Activated T-helper 17 cell treated with anti-CD3 and anti-CD28 coated beads, Interleukin-2, amount 50 U/mL, for 72 hours (primary cell): ENCODE measurements around the gene PPP1R2. TPM values are rescaled to one million over a fixed set of nuclear protein-coding genes. Genes with fewer than 3 reads are reported as not detected.

Experiments used
- ATAC-seq: fragments of 150-1000 bp; cut with Tn5 transposase; replicated peaks from 2 replicates; pipeline ENCODE4 v1.10.0; 2021; ENCODE audit warnings: mild to moderate bottlenecking, moderate library complexity
- H3K27ac Mint-ChIP-seq: one replicate; pipeline ENCODE4 v1.8.0; 2022; ENCODE audit warnings: mixed read lengths
- H3K27me3 Mint-ChIP-seq: one replicate; pipeline ENCODE4 v1.8.0; 2022; ENCODE audit warnings: mixed read lengths
- H3K36me3 Mint-ChIP-seq: one replicate; pipeline ENCODE4 v1.8.0; 2022; ENCODE audit warnings: low read depth, mild to moderate bottlenecking, mixed read lengths
- H3K4me1 Mint-ChIP-seq: one replicate; pipeline ENCODE4 v1.8.0; 2022; ENCODE audit warnings: mixed read lengths
- H3K4me3 Mint-ChIP-seq: one replicate; pipeline ENCODE4 v1.8.0; 2022; ENCODE audit warnings: mild to moderate bottlenecking, mixed read lengths
- H3K9me3 Mint-ChIP-seq: one replicate; pipeline ENCODE4 v1.8.0; 2022; ENCODE audit warnings: mixed read lengths
- total RNA-seq, 2 donors: library from RNA; stranded (reverse); gene quantifications; one replicate each; pipeline ENCODE4 v1.2.3, GENCODE V29; 2022

Gene PPP1R2
- total RNA-seq, 2 donors from 2014 or later = 78.1 to 101 TPM

GRCh38 chr3:195574497-195575304 lies 31.6 kb upstream of the PPP1R2 start:
- Mint-ChIP-seq H3K4me3 (no peak overlapping the region), H3K4me1 (no peaks in the 10 kb centered on the region), H3K9me3 (no peaks in the 10 kb centered on the region), H3K27me3 (no peaks in the 10 kb centered on the region), H3K36me3 (no peaks in the 10 kb centered on the region), H3K27ac (no peak overlapping the region)
- no peak for ATAC-seq

GRCh38 chr3:195573611-195574496 lies 30.7 kb upstream of the PPP1R2 start:
- no peak overlapping the region for H3K27ac Mint-ChIP-seq
- no peaks in the 10 kb centered on the region for H3K9me3 Mint-ChIP-seq
- no peaks in the 10 kb centered on the region for H3K27me3 Mint-ChIP-seq
- no peaks in the 10 kb centered on the region for H3K4me1 Mint-ChIP-seq
- no peak for ATAC-seq
- no peak overlapping the region for H3K4me3 Mint-ChIP-seq
- no peaks in the 10 kb centered on the region for H3K36me3 Mint-ChIP-seq

- Mint-ChIP-seq H3K36me3 (no peaks in the 10 kb centered on the region), H3K9me3 (no peaks in the 10 kb centered on the region), H3K4me1 (no peaks in the 10 kb centered on the region), H3K4me3 (no peak overlapping the region), H3K27me3 (no peaks in the 10 kb centered on the region), H3K27ac (no peak overlapping the region)
- ATAC-seq = no peak
Observed at GRCh38 chr3:195571361-195571760, 28.2 kb upstream of the PPP1R2 start.

- H3K4me1 Mint-ChIP-seq = no peaks in the 10 kb centered on the region
- ATAC-seq = no peak
- H3K9me3 Mint-ChIP-seq = no peaks in the 10 kb centered on the region
- H3K27me3 Mint-ChIP-seq = no peaks in the 10 kb centered on the region
- H3K36me3 Mint-ChIP-seq = no peaks in the 10 kb centered on the region
- H3K27ac Mint-ChIP-seq = no peak overlapping the region
- H3K4me3 Mint-ChIP-seq = no peak overlapping the region
Observed at GRCh38 chr3:195570912-195571311, 27.8 kb upstream of the PPP1R2 start.

- ATAC-seq = no peak
- no peaks in the 10 kb centered on the region for H3K9me3 Mint-ChIP-seq
- no peaks in the 10 kb centered on the region for H3K36me3 Mint-ChIP-seq
- H3K27ac Mint-ChIP-seq = no peak overlapping the region
- H3K27me3 Mint-ChIP-seq = no peaks in the 10 kb centered on the region
- H3K4me3 Mint-ChIP-seq = no peak overlapping the region
- no peaks in the 10 kb centered on the region for H3K4me1 Mint-ChIP-seq
Observed at GRCh38 chr3:195570344-195570743, 27.2 kb upstream of the PPP1R2 start.

- H3K4me3 Mint-ChIP-seq = no peak overlapping the region
- ATAC-seq = no peak
- no peaks in the 10 kb centered on the region for H3K36me3 Mint-ChIP-seq
- H3K4me1 Mint-ChIP-seq = no peaks in the 10 kb centered on the region
- H3K27me3 Mint-ChIP-seq = no peaks in the 10 kb centered on the region
- H3K9me3 Mint-ChIP-seq = no peaks in the 10 kb centered on the region
- no peak overlapping the region for H3K27ac Mint-ChIP-seq
Observed at GRCh38 chr3:195568630-195569029, 25.5 kb upstream of the PPP1R2 start.

GRCh38 chr3:195566797-195567196 lies 23.7 kb upstream of the PPP1R2 start:
- no peak for ATAC-seq
- H3K9me3 Mint-ChIP-seq = no peaks in the 10 kb centered on the region
- no peaks in the 10 kb centered on the region for H3K36me3 Mint-ChIP-seq
- H3K4me1 Mint-ChIP-seq = no peaks in the 10 kb centered on the region
- H3K4me3 Mint-ChIP-seq = no peak overlapping the region
- H3K27me3 Mint-ChIP-seq = no peaks in the 10 kb centered on the region
- no peak overlapping the region for H3K27ac Mint-ChIP-seq

- no peak overlapping the region for H3K4me3 Mint-ChIP-seq
- ATAC-seq = no peak
Observed at GRCh38 chr3:195565716-195566115, 22.6 kb upstream of the PPP1R2 start.

GRCh38 chr3:195563317-195563716 lies 20.2 kb upstream of the PPP1R2 start:
- Mint-ChIP-seq H3K27ac (no peak overlapping the region), H3K36me3 (no peaks in the 10 kb centered on the region), H3K9me3 (no peaks in the 10 kb centered on the region), H3K27me3 (no peaks in the 10 kb centered on the region), H3K4me3 (no peak overlapping the region), H3K4me1 (peaks cover 3% of the 10 kb centered on the region)
- no peak for ATAC-seq

More at GRCh38 chr3:195565716-195566115, 22.6 kb upstream of the PPP1R2 start:
- Mint-ChIP-seq H3K36me3 (no peaks in the 10 kb centered on the region), H3K27ac (no peak overlapping the region), H3K4me1 (no peaks in the 10 kb centered on the region), H3K27me3 (no peaks in the 10 kb centered on the region), H3K9me3 (no peaks in the 10 kb centered on the region)

- no peaks in the 10 kb centered on the region for H3K9me3 Mint-ChIP-seq
- no peak overlapping the region for H3K4me3 Mint-ChIP-seq
- H3K36me3 Mint-ChIP-seq = no peaks in the 10 kb centered on the region
- peak; percentile 27 for ATAC-seq
- H3K4me1 Mint-ChIP-seq = peaks cover 15% of the 10 kb centered on the region
- H3K27me3 Mint-ChIP-seq = no peaks in the 10 kb centered on the region
- peak overlapping the region; percentile 46 for H3K27ac Mint-ChIP-seq
Observed at GRCh38 chr3:195559723-195560409, 16.7 kb upstream of the PPP1R2 start.

GRCh38 chr3:195558602-195559001 lies 15.5 kb upstream of the PPP1R2 start:
- H3K27me3 Mint-ChIP-seq = no peaks in the 10 kb centered on the region
- H3K9me3 Mint-ChIP-seq = no peaks in the 10 kb centered on the region
- peak; percentile 72 for ATAC-seq
- H3K4me3 Mint-ChIP-seq = no peak overlapping the region
- no peaks in the 10 kb centered on the region for H3K36me3 Mint-ChIP-seq
- peak overlapping the region; percentile 50 for H3K27ac Mint-ChIP-seq
- H3K4me1 Mint-ChIP-seq = peaks cover 15% of the 10 kb centered on the region

- Mint-ChIP-seq H3K27ac (no peak overlapping the region), H3K9me3 (no peaks in the 10 kb centered on the region), H3K4me1 (peaks cover 21% of the 10 kb centered on the region), H3K27me3 (no peaks in the 10 kb centered on the region), H3K4me3 (no peak overlapping the region), H3K36me3 (no peaks in the 10 kb centered on the region)
- no peak for ATAC-seq
Observed at GRCh38 chr3:195557322-195557721, 14.2 kb upstream of the PPP1R2 start.

- H3K9me3 Mint-ChIP-seq = no peaks in the 10 kb centered on the region
- peak overlapping the region; percentile 68 for H3K4me3 Mint-ChIP-seq
- no peaks in the 10 kb centered on the region for H3K36me3 Mint-ChIP-seq
- H3K27me3 Mint-ChIP-seq = no peaks in the 10 kb centered on the region
- peaks cover 25% of the 10 kb centered on the region for H3K4me1 Mint-ChIP-seq
- peak overlapping the region; percentile 80 for H3K27ac Mint-ChIP-seq
- ATAC-seq = no peak
Observed at GRCh38 chr3:195556390-195556789, 13.3 kb upstream of the PPP1R2 start.

GRCh38 chr3:195555110-195555509 lies 12.0 kb upstream of the PPP1R2 start:
- Mint-ChIP-seq H3K4me1 (peaks cover 31% of the 10 kb centered on the region), H3K4me3 (peak overlapping the region; percentile 68), H3K9me3 (no peaks in the 10 kb centered on the region), H3K27me3 (no peaks in the 10 kb centered on the region), H3K36me3 (no peaks in the 10 kb centered on the region), H3K27ac (peak overlapping the region; percentile 80)
- ATAC-seq = peak; percentile 56
